ENCODE measurements around the gene HOXA3.

The HOXA3 gene

GRCh38 chr7:27161721-27162560 is 9.6 kb upstream of the HOXA3 start:
- no peak overlapping the region for H3K27ac ChIP-seq (ENCODE audit: low read length)
- no peak overlapping the region for H3K4me3 ChIP-seq (ENCODE audit: low read depth in 1 of 2, low read length in 2 of 2)
- peaks cover 83% of the 10 kb centered on the region for H3K27me3 ChIP-seq (ENCODE audit: low read depth, low read length)
- H3K36me3 ChIP-seq (ENCODE audit: control insufficient read depth in 1 of 2, insufficient read depth in 2 of 2, low read length in 2 of 2): no peaks in the 10 kb centered on the region
- no peaks in the 10 kb centered on the region for H3K9me3 ChIP-seq (ENCODE audit: control insufficient read depth in 1 of 2, low read length in 2 of 2)
- peaks cover 0 to 47% of the 10 kb centered on the region in 2 donors for H3K4me1 ChIP-seq (ENCODE audit: control insufficient read depth in 1 of 2, insufficient read depth in 2 of 2, low read length in 2 of 2)

GRCh38 chr7:27161214-27161720 is 8.9 kb upstream of the HOXA3 start:
- no peaks in the 10 kb centered on the region for H3K9me3 ChIP-seq (ENCODE audit: control insufficient read depth in 1 of 2, low read length in 2 of 2)
- peaks cover 0 to 45% of the 10 kb centered on the region in 2 donors for H3K4me1 ChIP-seq (ENCODE audit: control insufficient read depth in 1 of 2, insufficient read depth in 2 of 2, low read length in 2 of 2)
- peaks cover 80% of the 10 kb centered on the region for H3K27me3 ChIP-seq (ENCODE audit: low read depth, low read length)
- no peaks in the 10 kb centered on the region for H3K36me3 ChIP-seq (ENCODE audit: control insufficient read depth in 1 of 2, insufficient read depth in 2 of 2, low read length in 2 of 2)
- no peak overlapping the region for H3K27ac ChIP-seq (ENCODE audit: low read length)
- H3K4me3 ChIP-seq (ENCODE audit: low read depth in 1 of 2, low read length in 2 of 2): peak overlapping the region; percentile 57 to 80

- Histone ChIP-seq H3K4me3 (ENCODE audit: low read depth in 1 of 2, low read length in 2 of 2) (peak overlapping the region; percentile 57 to 80), H3K27ac (ENCODE audit: low read length) (no peak overlapping the region), H3K4me1 (ENCODE audit: control insufficient read depth in 1 of 2, insufficient read depth in 2 of 2, low read length in 2 of 2) (peaks cover 0 to 49% of the 10 kb centered on the region in 2 donors), H3K9me3 (ENCODE audit: control insufficient read depth in 1 of 2, low read length in 2 of 2) (no peaks in the 10 kb centered on the region), H3K27me3 (ENCODE audit: low read depth, low read length) (peaks cover 80% of the 10 kb centered on the region), H3K36me3 (ENCODE audit: control insufficient read depth in 1 of 2, insufficient read depth in 2 of 2, low read length in 2 of 2) (no peaks in the 10 kb centered on the region)
Observed at GRCh38 chr7:27160546-27161213, 8.3 kb upstream of the HOXA3 start.

GRCh38 chr7:27160145-27160545 is 7.8 kb upstream of the HOXA3 start:
- Histone ChIP-seq H3K27me3 (ENCODE audit: low read depth, low read length) (peaks cover 80% of the 10 kb centered on the region), H3K4me3 (ENCODE audit: low read depth in 1 of 2, low read length in 2 of 2) (peak overlapping the region; percentile 57 to 80), H3K4me1 (ENCODE audit: control insufficient read depth in 1 of 2, insufficient read depth in 2 of 2, low read length in 2 of 2) (peaks cover 0 to 45% of the 10 kb centered on the region in 2 donors), H3K36me3 (ENCODE audit: control insufficient read depth in 1 of 2, insufficient read depth in 2 of 2, low read length in 2 of 2) (no peaks in the 10 kb centered on the region), H3K9me3 (ENCODE audit: control insufficient read depth in 1 of 2, low read length in 2 of 2) (no peaks in the 10 kb centered on the region), H3K27ac (ENCODE audit: low read length) (no peak overlapping the region)

GRCh38 chr7:27159266-27160144 is 7.1 kb upstream of the HOXA3 start:
- Histone ChIP-seq H3K36me3 (ENCODE audit: control insufficient read depth in 1 of 2, insufficient read depth in 2 of 2, low read length in 2 of 2) (no peaks in the 10 kb centered on the region), H3K27me3 (ENCODE audit: low read depth, low read length) (peaks cover 80% of the 10 kb centered on the region), H3K4me3 (ENCODE audit: low read depth in 1 of 2, low read length in 2 of 2) (no peak overlapping the region), H3K27ac (ENCODE audit: low read length) (no peak overlapping the region), H3K4me1 (ENCODE audit: control insufficient read depth in 1 of 2, insufficient read depth in 2 of 2, low read length in 2 of 2) (peaks cover 0 to 44% of the 10 kb centered on the region in 2 donors), H3K9me3 (ENCODE audit: control insufficient read depth in 1 of 2, low read length in 2 of 2) (no peaks in the 10 kb centered on the region)

GRCh38 chr7:27158436-27159265 is 6.3 kb upstream of the HOXA3 start:
- H3K36me3 ChIP-seq (ENCODE audit: control insufficient read depth in 1 of 2, insufficient read depth in 2 of 2, low read length in 2 of 2): no peaks in the 10 kb centered on the region
- H3K4me1 ChIP-seq (ENCODE audit: control insufficient read depth in 1 of 2, insufficient read depth in 2 of 2, low read length in 2 of 2): peaks cover 0 to 40% of the 10 kb centered on the region in 2 donors
- H3K9me3 ChIP-seq (ENCODE audit: control insufficient read depth in 1 of 2, low read length in 2 of 2): no peaks in the 10 kb centered on the region
- H3K4me3 ChIP-seq (ENCODE audit: low read depth in 1 of 2, low read length in 2 of 2): no peak overlapping the region
- peaks cover 80% of the 10 kb centered on the region for H3K27me3 ChIP-seq (ENCODE audit: low read depth, low read length)
- no peak overlapping the region for H3K27ac ChIP-seq (ENCODE audit: low read length)

GRCh38 chr7:27157702-27158431 is 5.5 kb upstream of the HOXA3 start:
- Histone ChIP-seq H3K4me3 (ENCODE audit: low read depth in 1 of 2, low read length in 2 of 2) (no peak overlapping the region), H3K27ac (ENCODE audit: low read length) (no peak overlapping the region), H3K36me3 (ENCODE audit: control insufficient read depth in 1 of 2, insufficient read depth in 2 of 2, low read length in 2 of 2) (no peaks in the 10 kb centered on the region), H3K9me3 (ENCODE audit: control insufficient read depth in 1 of 2, low read length in 2 of 2) (no peaks in the 10 kb centered on the region), H3K27me3 (ENCODE audit: low read depth, low read length) (peaks cover 84% of the 10 kb centered on the region), H3K4me1 (ENCODE audit: control insufficient read depth in 1 of 2, insufficient read depth in 2 of 2, low read length in 2 of 2) (peaks cover 0 to 41% of the 10 kb centered on the region in 2 donors)

- peak overlapping the region in 1 of 2 donors; percentile 61 for H3K4me3 ChIP-seq (ENCODE audit: low read depth in 1 of 2, low read length in 2 of 2)
- H3K9me3 ChIP-seq (ENCODE audit: control insufficient read depth in 1 of 2, low read length in 2 of 2): no peaks in the 10 kb centered on the region
- H3K36me3 ChIP-seq (ENCODE audit: control insufficient read depth in 1 of 2, insufficient read depth in 2 of 2, low read length in 2 of 2): no peaks in the 10 kb centered on the region
- H3K4me1 ChIP-seq (ENCODE audit: control insufficient read depth in 1 of 2, insufficient read depth in 2 of 2, low read length in 2 of 2): peaks cover 0 to 49% of the 10 kb centered on the region in 2 donors
- peaks cover 88% of the 10 kb centered on the region for H3K27me3 ChIP-seq (ENCODE audit: low read depth, low read length)
- no peak overlapping the region for H3K27ac ChIP-seq (ENCODE audit: low read length)
Observed at GRCh38 chr7:27156916-27157701, 4.7 kb upstream of the HOXA3 start.

GRCh38 chr7:27156508-27156898 is 4.1 kb upstream of the HOXA3 start, which contains the start of gene HOXA7:
Gene HOXA7 (minus strand): TSS chr7:27156675. CDS start chr7:27156545, 130 bp downstream.
- peaks cover 89% of the 10 kb centered on the region for H3K27me3 ChIP-seq (ENCODE audit: low read depth, low read length)
- H3K36me3 ChIP-seq (ENCODE audit: control insufficient read depth in 1 of 2, insufficient read depth in 2 of 2, low read length in 2 of 2): no peaks in the 10 kb centered on the region
- no peaks in the 10 kb centered on the region for H3K9me3 ChIP-seq (ENCODE audit: control insufficient read depth in 1 of 2, low read length in 2 of 2)
- H3K27ac ChIP-seq (ENCODE audit: low read length): no peak within 1 kb of the TSS
- peaks cover 0 to 52% of the 10 kb centered on the region in 2 donors for H3K4me1 ChIP-seq (ENCODE audit: control insufficient read depth in 1 of 2, insufficient read depth in 2 of 2, low read length in 2 of 2)
- H3K4me3 ChIP-seq (ENCODE audit: low read depth in 1 of 2, low read length in 2 of 2): peak within 1 kb of the TSS in 1 of 2 donors; percentile 61
